Pons (tissue), 1 donor: ENCODE results near the gene IL25.
"Not testable (repeated sequence)": the region's sequence is repeated elsewhere in the genome, so short reads cannot be mapped to it uniquely, and the experiment has no call there.

ENCODE experiments used
- DNase-seq: peaks from one replicate; pipeline ENCODE4 v3.0.0-alpha.2; 2016; ENCODE audit warnings: low spot score

Gene IL25

DNA sequence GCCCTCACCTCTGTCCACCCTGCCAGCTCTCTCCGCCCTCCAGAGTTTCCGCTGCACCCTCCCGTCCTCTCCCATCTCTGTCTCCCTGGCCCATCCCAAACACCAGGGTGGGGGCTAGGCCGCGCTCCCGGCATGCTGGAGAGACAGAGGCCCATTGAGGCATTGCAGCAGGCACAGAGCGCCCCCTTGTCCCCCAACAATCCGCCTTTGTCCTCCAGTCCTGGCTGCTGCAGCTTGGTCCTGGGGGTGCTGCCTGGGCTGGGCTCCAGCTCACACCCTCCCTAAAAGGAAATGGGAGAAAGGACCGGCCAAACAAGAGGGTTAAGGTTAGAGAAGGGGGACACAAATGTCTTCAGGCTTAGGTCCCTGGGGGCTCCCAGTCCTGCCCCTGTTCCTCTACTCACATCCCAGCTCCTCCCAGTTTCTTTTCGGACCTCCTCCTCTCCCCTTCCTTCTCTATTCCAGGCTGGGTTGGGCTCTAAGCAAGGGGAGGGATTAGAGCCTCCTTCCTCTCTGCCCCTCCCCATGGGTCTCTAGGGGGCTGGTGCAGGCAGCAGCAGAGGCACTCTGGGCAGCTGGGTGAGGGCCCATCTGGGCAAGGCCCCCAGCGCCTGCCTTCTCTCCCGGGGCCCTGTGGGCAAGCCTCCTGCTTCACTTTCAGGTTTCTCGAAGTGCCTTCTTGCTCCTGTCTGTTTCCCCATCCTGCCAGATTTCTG, 4.0 kb downstream of the IL25 start, which contains the start of gene CMTM5:
TSS of gene CMTM5 (plus strand) at position 565 of the 716 bp plus-strand sequence. CDS start 206 bp downstream, outside the sequence.
- peak; percentile 97 for DNase-seq

DNA sequence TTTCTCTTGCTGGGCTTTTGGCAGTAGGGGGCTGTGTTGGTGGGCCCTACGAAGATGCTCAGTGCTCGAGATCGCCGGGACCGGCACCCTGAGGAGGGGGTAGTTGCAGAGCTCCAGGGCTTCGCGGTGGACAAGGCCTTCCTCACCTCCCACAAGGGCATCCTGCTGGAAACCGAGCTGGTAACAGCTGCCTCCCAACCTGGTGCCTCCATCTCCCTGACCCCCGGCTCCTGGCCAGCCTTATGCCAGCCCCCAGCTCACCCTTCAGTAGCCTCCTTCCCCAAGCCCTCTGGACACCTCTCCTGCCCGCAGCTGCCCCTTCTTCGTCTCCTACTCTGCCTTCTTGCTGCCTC, 4.6 kb downstream of the IL25 start:
- no peak for DNase-seq

DNA sequence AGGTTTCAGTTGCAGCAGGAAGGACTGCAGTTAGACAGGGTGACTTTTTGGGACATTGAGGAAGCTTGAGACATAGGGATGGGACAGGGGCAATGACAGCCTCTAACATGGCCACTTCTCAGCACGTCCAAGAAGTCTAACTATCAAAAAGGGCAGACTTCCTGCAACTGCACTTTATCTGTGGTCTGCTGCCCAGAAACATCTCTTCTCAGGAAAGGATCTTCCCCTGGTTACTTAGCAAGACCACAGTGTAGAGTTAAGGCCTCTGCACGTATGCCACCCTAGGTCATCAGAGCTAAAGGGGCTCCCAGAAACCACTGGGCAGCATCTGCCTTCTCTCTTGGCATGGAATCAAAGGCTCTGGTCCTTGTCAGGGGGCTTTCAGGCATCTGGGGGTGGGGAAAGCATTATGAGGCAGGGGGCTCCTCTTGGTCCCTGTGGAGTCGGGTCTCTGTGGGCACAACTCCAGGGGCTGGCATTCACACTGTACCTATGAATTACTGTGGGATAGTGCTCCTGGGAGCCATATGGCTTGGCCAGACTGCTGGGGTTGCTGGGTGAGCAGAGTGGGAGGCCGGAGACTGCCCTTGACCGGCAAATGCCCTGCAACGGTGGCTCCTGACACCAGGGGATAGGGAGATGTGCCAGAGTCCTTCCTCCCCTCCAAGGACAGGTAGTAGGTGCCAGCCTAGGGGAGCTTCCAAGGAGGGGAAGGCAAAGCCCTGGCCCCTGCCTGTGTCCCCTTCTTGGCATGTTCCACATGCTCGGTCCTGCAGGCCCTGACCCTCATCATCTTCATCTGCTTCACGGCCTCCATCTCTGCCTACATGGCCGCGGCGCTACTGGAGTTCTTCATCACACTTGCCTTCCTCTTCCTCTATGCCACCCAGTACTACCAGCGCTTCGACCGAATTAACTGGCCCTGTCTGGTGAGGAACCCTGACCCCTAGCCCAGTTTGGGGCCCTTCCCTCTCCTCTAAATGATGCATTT, 5.3 kb downstream of the IL25 start:
- no peak for DNase-seq

DNA sequence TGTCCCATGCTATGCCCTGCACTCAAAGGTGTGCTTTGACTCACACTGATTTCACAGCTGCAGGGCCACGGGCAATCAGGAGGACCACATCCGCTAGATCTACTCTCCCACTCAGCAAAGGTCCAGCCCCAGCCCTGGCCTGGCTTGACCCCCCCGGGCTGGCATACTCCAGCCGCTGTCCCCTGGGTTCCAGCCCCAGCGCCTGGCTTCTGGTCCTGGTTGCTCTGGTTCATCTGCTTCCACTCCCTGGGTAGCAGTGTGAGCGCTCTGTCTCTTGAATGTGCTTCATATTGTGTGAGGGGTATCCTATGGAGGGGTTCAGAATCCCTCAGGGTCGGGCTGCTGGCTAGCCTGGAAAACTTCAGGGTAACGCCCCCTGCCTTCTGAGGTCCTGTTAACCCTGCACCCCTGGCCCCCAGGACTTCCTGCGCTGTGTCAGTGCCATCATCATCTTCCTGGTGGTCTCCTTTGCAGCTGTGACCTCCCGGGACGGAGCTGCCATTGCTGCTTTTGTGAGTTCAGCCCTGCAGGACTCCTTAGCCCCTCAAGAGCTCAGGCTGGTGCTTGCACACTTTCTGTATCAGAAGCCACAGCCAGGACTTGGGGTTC, 6.1 kb downstream of the IL25 start:
- DNase-seq: no peak

DNA sequence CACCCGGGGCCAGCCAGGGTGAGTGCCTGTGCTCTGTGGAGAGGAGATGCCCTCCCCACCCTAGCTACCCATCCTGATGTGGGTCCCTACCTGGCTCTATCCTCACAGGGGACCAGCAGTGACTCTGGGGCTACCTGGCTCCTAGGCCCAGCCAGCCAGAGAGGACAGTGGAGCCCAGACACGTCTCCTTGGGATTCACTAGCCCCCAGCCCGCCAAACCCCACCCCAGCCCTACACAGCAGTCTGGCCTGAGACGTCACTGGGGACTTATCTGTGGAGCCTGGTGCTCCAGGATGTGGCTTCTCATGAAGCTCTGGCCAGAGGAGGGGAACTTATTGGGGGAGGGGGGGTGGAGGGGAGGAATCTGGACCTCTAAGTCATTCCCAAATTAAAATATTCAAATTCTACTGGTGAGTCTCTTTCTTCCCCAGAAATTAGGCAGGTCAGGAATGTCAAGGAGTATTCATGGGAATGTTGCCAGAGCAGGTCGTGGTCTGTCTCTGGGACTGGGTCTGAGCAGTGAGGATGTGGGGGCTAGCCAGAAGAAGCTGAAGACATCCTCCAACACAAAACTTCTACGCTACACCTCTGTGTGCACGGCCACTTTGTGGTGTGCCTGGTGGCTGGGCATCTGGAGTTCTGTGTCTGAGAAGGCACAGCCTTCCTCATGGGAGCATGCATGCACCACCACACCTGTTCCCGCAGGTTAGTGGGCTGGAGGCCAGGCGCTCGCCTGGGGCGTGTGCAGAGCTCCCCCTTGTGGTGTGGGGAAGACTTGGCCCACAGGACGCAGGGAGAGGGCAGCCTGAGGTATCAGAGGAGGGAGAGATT, 7.0 kb downstream of the IL25 start:
- DNase-seq: peak; percentile 46

DNA sequence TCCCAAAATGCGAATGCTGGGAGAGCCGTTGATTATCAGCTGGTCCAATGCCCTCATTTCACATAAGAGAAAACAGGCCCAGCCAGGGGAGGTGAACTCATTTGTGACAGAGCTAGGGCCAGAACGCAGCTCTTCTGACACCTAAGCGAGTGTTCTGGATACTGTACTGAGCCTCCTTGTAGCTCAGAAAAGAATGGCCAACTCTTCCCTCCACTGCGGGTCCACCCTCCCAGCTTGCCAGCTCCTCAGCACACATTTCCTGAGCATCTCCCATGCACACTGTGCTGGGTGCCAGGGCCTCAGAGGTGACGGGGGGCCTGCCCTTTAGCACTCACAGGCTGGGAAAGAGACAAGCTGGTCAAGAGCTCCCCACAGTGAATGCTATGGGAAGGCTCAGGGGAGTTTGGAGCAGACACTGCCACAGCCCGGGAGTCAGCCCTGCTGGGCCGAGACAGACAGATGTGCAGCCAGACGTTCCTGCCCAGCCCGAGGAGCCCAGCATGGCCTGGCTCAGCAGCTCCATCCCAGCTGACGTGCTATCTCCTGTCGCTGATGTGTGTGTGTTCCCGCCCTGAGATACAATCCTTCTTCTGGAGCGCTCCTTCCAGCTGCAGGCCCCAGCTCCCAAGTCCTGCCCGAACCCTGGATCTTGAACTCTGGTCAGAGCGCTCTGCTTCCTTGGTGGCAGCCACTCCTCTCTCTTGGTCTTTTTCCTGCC, 7.7 kb downstream of the IL25 start:
- DNase-seq: peak; percentile 30

DNA sequence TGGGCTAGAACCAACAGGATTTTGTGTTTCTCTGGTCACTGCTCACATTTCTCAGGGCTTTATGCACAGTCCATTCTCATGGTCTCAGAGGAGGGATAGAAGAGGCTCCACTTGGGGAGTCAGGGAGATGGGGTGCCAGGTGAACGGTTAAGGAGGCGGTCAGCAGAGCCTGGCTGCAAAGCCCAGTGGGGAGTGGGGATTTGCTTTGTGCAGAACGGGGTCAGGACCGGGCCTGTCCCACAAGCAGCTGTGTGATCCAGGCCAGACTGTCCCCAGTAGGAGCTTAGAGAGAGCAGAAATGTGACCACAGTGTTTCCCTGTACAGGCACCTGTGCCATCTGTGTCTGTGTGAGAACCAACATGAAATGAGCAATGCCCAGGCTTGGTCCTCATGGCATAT, 8.4 kb downstream of the IL25 start:
- no peak for DNase-seq

DNA sequence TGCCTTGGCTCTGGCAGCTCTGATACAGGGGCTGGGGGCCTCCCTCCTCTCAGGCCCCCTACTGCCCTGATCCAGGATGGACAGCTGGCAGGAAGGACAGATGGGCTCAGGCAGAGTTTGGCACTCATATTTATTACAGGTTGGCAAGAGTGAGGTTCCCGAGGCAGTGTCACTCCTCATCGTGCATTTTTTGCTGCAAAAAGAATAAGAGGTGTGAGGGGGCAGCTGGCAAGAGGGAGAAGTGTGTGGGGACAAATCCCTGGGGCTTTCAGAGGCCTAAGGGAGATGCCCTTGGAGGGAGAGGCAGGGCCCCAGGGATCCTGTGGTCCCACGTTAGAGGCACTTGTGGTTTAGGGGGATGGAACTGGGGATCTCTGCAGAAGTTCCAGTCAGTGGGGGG, 9.3 kb downstream of the IL25 start:
- no peak for DNase-seq

DNA sequence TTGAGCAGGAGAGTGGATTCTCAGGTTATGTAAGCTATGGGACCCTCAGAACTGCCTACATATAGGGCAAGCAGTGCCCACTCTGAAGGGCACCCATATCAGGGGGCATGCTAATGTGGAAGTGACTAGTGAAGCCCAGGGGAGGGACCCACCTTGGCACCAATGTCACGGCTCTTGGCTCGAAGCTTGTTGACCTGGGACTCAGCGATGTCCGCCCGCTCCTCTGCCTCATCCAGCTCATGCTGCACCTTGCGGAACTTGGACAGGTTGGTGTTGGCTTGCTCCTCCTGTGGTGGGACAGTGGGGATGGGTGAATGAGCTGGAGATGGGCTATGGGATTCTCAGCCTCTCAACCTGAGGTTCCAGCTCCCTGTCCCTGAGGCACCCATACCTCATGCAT, 9.7 kb downstream of the IL25 start:
- DNase-seq: no peak

DNA sequence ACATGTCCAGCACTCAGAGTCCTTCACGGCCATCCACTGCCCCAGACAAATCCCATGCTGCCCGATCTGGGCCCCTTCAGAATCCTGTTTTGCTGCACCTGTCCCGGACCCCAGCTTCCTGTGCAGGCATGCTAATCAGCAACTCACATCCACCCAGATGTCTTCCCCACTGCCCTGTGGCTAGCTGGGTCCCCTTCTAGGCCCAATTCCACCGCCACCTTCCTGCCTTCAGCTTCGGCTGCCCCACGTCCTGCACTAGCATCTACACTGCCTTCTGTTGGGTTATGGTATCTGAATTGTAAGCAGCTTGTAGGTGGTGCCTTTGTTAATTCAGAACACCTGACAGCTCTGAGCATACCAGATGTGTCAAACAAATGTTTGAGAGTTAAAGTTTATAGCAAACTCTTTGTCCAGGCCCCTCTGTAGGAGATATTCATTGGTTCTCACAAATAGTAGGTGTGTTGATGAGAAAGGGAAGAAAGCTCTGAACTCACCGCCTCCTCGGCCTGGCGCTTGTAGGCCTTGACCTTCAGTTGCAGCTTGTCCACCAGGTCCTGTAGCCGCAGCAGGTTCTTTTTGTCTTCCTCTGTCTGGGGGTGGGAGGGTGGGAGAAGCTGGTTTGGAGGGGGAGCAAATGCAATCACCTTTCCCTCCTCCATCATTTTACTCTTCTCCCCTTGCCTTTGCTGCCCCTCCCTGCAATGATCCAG, 10.3 kb downstream of the IL25 start:
- no peak for DNase-seq

DNA sequence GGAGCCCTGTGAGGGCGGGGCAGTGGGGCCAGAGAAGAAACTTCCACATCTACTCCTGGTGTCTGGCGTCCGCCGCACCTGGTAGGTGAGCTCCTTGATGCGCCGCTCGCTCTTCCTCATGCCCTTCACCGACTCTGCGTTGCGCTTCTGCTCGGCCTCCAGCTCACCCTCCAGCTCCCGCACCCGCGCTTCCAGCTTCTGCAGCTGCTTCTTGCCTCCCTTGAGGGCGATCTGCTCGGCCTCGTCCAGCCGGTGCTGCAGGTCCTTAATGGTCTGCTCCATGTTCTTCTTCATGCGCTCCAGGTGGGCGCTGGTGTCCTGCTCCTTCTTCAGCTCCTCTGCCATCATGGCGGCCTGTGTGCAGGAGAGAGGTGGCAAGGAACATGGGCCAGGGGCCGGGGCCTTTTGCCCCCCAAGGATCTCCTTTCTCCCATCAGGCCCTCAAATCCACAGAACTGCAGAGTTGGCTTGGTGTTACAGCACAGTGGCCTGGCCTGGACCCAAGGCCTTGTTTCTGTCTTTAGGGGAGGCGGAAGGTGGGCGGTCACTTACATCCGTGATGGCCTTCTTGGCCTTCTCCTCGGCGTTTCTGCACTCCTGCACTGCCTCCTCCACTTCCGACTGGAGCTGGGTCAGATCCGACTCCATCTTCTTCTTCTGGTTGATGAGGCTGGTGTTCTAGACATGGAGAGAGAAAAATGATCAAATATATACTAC, 11.9 kb downstream of the IL25 start:
- no peak for DNase-seq

DNA sequence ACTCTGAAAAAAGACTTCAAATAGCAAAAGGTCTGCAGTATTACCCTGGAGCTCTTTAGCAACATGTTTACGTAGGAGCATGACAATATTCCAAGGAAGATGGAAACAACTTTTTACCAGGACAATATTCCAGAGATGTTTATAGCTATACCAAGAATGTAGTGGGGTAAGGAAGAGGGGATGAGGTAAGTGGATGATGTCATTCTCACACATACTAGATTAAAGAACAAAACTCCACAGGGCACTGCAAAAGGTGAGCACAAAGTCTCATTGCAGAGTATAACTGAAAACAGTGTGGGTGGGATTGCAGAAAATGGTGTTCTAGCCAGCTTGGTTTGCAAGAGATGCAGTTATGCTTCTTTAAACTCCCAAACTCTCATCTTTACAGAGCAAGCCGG, 12.6 kb downstream of the IL25 start:
- no peak for DNase-seq

DNA sequence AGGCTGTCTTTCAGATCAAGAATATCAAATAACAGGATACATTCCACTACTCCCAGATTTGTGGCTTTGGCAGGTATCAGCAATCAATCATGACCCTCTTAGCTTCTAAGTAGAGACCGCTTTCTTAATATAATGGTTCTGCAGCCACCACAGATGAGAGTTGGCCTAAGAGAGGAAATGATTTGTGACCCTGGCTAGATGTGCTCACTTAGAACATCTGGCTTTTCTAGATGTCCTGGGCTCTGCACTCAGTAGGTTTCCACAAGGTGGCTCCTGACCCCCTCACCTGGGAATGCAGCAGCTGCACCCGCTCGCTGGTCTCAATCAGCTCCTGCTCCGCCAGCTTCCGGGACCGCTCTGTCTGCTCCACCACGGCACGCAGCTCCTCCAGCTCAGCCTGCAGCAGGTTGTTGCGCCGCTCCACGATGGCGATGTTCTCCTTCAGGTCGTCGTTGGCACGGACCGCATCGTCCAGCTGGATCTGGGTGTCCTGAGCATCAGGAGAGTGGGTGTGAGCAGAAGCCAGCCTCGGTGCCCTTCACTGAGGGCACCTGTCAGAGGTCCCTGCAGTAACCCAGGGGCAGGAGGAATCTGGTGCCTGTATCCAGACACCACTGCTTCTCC, 13.1 kb downstream of the IL25 start:
- no peak for DNase-seq

DNA sequence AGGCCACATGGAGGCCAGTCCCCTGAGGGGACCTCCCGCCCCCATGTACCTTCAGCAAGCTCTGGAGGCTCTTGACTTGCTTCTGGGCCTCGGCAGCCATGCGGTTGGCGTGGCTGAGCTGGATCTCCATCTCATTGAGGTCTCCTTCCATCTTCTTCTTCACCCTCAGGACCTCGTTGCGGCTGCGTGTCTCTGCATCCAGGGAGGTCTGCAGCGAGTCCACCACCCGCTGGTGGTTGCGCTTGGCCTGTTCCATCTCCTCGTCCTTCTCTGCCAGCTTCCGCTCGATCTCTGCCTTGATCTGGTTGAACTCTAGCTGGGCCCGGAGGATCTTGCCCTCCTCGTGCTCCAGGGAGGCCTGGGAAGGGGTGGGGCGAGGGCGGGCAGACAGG, 13.7 kb downstream of the IL25 start:
- DNase-seq: not testable (repeated sequence)

DNA sequence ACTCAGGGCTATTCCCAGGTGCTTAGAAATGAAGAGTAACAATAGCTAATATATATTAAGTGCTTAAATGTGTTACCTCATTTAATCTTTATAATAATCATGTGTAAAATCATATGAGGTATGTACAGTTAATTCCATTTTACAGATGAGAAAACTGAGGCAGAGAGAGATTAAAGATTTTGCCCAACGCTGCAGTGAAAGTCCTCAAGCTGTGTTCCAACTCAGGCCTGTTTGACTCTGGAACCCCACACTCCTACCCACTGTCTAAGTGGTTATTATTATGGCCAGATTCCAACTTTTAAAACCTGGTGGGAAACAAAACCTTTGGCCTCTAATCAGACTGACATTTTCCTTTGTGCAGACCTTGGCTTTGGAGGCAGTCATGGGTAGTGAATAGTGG, 14.4 kb downstream of the IL25 start:
- no peak for DNase-seq

DNA sequence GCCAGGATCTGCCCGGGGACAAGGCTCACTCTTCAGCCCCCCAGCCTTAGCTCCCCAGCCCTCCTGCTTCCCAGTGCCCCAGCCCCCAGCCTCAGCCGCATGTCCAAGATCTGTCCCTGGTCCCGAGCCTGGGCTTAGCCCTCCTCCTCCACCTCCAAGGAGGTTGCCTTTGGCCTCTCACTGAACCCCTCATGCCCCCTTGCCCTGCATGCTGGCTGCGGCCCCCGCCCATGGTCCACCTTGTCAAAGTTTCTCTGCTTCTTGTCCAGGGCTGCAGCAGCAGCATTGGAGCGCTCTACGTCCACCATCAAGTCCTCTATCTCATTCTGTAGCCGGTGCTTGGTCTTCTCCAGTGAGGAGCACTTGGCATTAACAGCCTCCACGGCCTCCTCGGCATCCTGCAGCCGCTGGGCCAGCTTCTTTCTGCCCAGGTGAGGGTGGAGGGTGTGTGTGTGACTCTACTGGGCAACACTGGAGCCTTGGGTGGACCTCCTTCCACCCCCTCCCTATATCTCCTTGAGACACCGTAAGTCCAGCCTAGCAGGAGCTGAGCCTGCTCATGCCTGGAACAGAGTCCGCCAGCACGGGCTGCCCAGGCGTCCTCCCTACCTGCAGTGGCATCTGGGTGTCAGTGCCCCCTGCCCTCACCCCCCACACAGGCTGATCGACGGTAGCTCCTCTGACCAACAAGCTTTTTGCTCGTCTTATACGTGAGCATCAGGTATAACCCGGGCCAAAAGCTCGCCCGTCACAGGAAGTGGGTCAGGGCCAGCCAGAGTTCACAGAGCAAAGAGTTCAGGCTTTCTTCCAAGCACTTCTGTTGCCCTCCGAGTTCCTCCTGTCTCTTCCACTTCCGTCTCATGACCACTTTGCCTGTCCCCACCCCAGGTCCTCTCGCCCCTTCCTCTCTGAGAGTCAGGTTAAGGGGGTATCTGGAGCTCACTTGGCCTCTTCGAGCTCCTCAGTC, 15.6 kb downstream of the IL25 start:
- DNase-seq: no peak

DNA sequence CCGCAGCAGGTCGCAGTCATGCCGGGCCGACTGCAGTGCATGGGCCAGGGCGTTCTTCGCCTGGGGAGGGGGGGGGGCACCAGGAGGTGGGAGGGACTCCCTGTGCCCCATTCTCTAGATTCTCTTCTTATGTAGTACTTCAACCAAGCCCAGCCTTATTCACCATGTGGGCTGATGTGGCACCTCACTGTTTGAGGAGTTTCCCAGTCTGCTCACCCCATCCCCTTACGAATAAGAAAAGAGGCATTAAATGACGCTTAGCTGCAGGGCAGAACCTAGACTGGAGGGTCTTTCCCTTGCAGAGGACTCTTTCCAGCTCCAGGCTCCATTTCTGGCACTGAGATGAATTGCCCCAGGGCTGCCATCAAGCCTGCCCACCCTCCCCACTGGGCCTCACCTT, 16.4 kb downstream of the IL25 start:
- DNase-seq: no peak

DNA sequence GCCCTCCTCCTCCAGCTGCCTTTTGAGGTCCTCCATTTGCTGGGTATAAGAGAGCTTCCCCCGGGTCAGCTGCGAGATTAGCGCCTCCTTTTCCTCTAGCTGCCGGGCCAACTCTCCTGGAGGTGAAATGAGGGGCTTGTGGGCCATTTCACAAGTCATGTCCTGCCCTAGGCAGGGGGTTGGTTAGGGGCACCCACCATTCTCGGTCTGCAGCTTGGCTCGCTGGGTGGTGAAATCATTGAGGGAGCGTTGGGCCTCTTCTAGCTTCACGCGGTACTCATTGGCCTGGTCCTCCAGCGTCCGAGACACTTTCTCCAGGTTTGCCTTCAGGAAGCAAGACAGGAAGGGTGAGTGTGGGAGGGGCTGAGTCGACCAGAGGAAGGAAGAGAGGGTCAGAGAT, 16.8 kb downstream of the IL25 start:
- no peak for DNase-seq
